Skeletal muscle cell (primary cell): Measurements from ENCODE around the gene CEL.

Experiments
- DNase-seq: peaks from one replicate; pipeline ENCODE4 v3.0.0-alpha.2; 2010; ENCODE audit warnings: low read depth
- H3K4me3 ChIP-seq: 2 replicates; pipeline ENCODE4 v1.5.1; 2011; ENCODE audit warnings: low read depth, mild to moderate bottlenecking, control low read depth, low read length, moderate library complexity

Gene CEL

GRCh38 chr9:133099726-133100505, 38.1 kb downstream of the CEL start:
- no peak overlapping the region for H3K4me3 ChIP-seq
- DNase-seq: no peak

GRCh38 chr9:133100506-133101355, 39.0 kb downstream of the CEL start:
- no peak overlapping the region for H3K4me3 ChIP-seq
- no peak for DNase-seq

- no peak overlapping the region for H3K4me3 ChIP-seq
- no peak for DNase-seq
Observed at GRCh38 chr9:133101356-133102189, 39.8 kb downstream of the CEL start.

- DNase-seq: no peak
- H3K4me3 ChIP-seq: no peak overlapping the region
Observed at GRCh38 chr9:133102190-133103021, 40.6 kb downstream of the CEL start.

GRCh38 chr9:133103183-133103986, 41.6 kb downstream of the CEL start:
- no peak overlapping the region for H3K4me3 ChIP-seq
- DNase-seq: no peak

- H3K4me3 ChIP-seq: no peak overlapping the region
- DNase-seq: no peak
Observed at GRCh38 chr9:133103987-133104505, 42.3 kb downstream of the CEL start.

- DNase-seq: no peak
- no peak overlapping the region for H3K4me3 ChIP-seq
Observed at GRCh38 chr9:133104718-133105460, 43.1 kb downstream of the CEL start.

- H3K4me3 ChIP-seq: no peak overlapping the region
- no peak for DNase-seq
Observed at GRCh38 chr9:133105461-133105770, 43.6 kb downstream of the CEL start.

GRCh38 chr9:133106511-133107244, 44.9 kb downstream of the CEL start:
- no peak for DNase-seq
- no peak overlapping the region for H3K4me3 ChIP-seq

- no peak for DNase-seq
Observed at GRCh38 chr9:133107245-133107722, 45.5 kb downstream of the CEL start.

GRCh38 chr9:133107961-133108793, 46.4 kb downstream of the CEL start:
- no peak overlapping the region for H3K4me3 ChIP-seq
- DNase-seq: no peak

More at GRCh38 chr9:133107245-133107722, 45.5 kb downstream of the CEL start:
- H3K4me3 ChIP-seq: no peak overlapping the region

- no peak overlapping the region for H3K4me3 ChIP-seq
- no peak for DNase-seq
Observed at GRCh38 chr9:133108794-133109641, 47.2 kb downstream of the CEL start.

GRCh38 chr9:133109931-133110650, 48.3 kb downstream of the CEL start:
- H3K4me3 ChIP-seq: no peak overlapping the region
- no peak for DNase-seq
